ENCODE data around the gene TSC22D4. TPM values are rescaled to one million over a fixed set of nuclear protein-coding genes. Genes with fewer than 3 reads are reported as not detected.
A peak's percentile ranks its signal among the peaks of the same experiment; 100 is the strongest.
"Not testable (repeated sequence)": the region's sequence is repeated elsewhere in the genome, so short reads cannot be mapped to it uniquely, and the experiment has no call there.

The TSC22D4 gene
- total RNA-seq, 2 experiments from 2014 or later: 92.6 to 94.2 TPM

- Mint-ChIP-seq H3K4me3 (no peak overlapping the region), H3K9me3 (no peaks in the 10 kb centered on the region), H3K4me1 (ENCODE audit: low read depth) (peaks cover 5% of the 10 kb centered on the region), H3K36me3 (ENCODE audit: low read depth) (peaks cover 14% of the 10 kb centered on the region), H3K27ac (peak overlapping the region; percentile 57), H3K27me3 (no peaks in the 10 kb centered on the region)
- DNase-seq (no peak), ATAC-seq (no peak)
- ChIA-PET CTCF (interaction anchor here (0.8 to 1.6 kb wide), 3 partner anchors 9 to 95 kb away, joined by 3 to 7 read pairs (median 5); no protein-coding TSS in a partner anchor), POLR2A (interaction anchor here (1.3 to 1.6 kb wide), 3 partner anchors 13 to 21 kb away, joined by 3 to 4 read pairs (median 3); no protein-coding TSS in a partner anchor)
- no peak for TF ChIP-seq CTCF (IDR thresholded peaks at IDR 0.05)
- intact Hi-C loops (cut with micrococcal nuclease): no loop called here
These were observed 14.2 kb downstream of the TSC22D4 start for GRCh38 chr7:100464791-100465190.

GRCh38 chr7:100464210-100464660, 14.8 kb downstream of the TSC22D4 start, which contains the start of gene SPACDR:
TSS of gene SPACDR (minus strand) at chr7:100464260. CDS start at chr7:100464025, 235 bp downstream.
- intact Hi-C loops (cut with micrococcal nuclease): no loop called here
- CTCF ChIA-PET: interaction anchor here (0.6 to 1.2 kb wide), 3 partner anchors 13 to 96 kb away, joined by 3 to 4 read pairs (median 3); no protein-coding TSS in a partner anchor
- peaks cover 13% of the 10 kb centered on the region for H3K36me3 Mint-ChIP-seq (ENCODE audit: low read depth)
- no peak within 1 kb of the TSS for H3K4me3 Mint-ChIP-seq
- peaks cover 2% of the 10 kb centered on the region for H3K4me1 Mint-ChIP-seq (ENCODE audit: low read depth)
- DNase-seq (no peak), ATAC-seq (no peak)
- peak within 1 kb of the TSS; percentile 57 for H3K27ac Mint-ChIP-seq
- POLR2A ChIA-PET: interaction anchor here (0.9 to 1.4 kb wide), 2 partner anchors 20 to 84 kb away, joined by 3 read pairs; no protein-coding TSS in a partner anchor
- no peaks in the 10 kb centered on the region for H3K27me3 Mint-ChIP-seq
- no peak for TF ChIP-seq CTCF (IDR thresholded peaks at IDR 0.05)
- no peaks in the 10 kb centered on the region for H3K9me3 Mint-ChIP-seq

- H3K36me3 Mint-ChIP-seq (ENCODE audit: low read depth): peaks cover 2% of the 10 kb centered on the region
- ATAC-seq: no peak
- CTCF ChIA-PET: interaction anchor here (1.0 kb wide), 1 partner anchor 249 kb away, joined by 3 read pairs; the partner anchor contains the start of gene POP7
- H3K4me1 Mint-ChIP-seq (ENCODE audit: low read depth): peaks cover 14% of the 10 kb centered on the region
- POLR2A ChIA-PET: interaction anchor here (0.7 kb wide), 1 partner anchor 10 kb away, joined by 3 read pairs; no protein-coding TSS in a partner anchor
- DNase-seq: no peak
- no peaks in the 10 kb centered on the region for H3K27me3 Mint-ChIP-seq
- no peak overlapping the region for H3K4me3 Mint-ChIP-seq
- no peak overlapping the region for H3K27ac Mint-ChIP-seq
- TF ChIP-seq CTCF (IDR thresholded peaks at IDR 0.05): no peak
- intact Hi-C loops (cut with micrococcal nuclease): no loop called here
- no peaks in the 10 kb centered on the region for H3K9me3 Mint-ChIP-seq
These were observed 22.0 kb downstream of the TSC22D4 start for GRCh38 chr7:100457033-100457432.

- Mint-ChIP-seq H3K36me3 (ENCODE audit: low read depth) (peaks cover 2% of the 10 kb centered on the region), H3K4me1 (ENCODE audit: low read depth) (peaks cover 14% of the 10 kb centered on the region), H3K27ac (no peak overlapping the region), H3K9me3 (no peaks in the 10 kb centered on the region), H3K27me3 (no peaks in the 10 kb centered on the region), H3K4me3 (no peak overlapping the region)
- ChIA-PET CTCF (interaction anchor here (1.0 kb wide), 1 partner anchor 249 kb away, joined by 3 read pairs; the partner anchor contains the start of gene POP7), POLR2A (no interaction called here)
- no peak for ATAC-seq
- intact Hi-C loops (cut with micrococcal nuclease): no loop called here
- no peak for TF ChIP-seq CTCF (IDR thresholded peaks at IDR 0.05)
- no peak for DNase-seq
These were observed 22.5 kb downstream of the TSC22D4 start for GRCh38 chr7:100456562-100456961.

GRCh38 chr7:100455206-100455605, 23.8 kb downstream of the TSC22D4 start:
- ATAC-seq: no peak
- H3K36me3 Mint-ChIP-seq (ENCODE audit: low read depth): peaks cover 2% of the 10 kb centered on the region

GRCh38 chr7:100453854-100454253, 25.2 kb downstream of the TSC22D4 start:
- POLR2A ChIA-PET: interaction anchor here (1.0 to 3.3 kb wide), 3 partner anchors 9 to 24 kb away, joined by 3 to 12 read pairs (median 3); partner anchors contain the start of genes MEPCE and PPP1R35
- not testable (repeated sequence) for H3K4me3 Mint-ChIP-seq
- peaks cover 21% of the 10 kb centered on the region for H3K4me1 Mint-ChIP-seq (ENCODE audit: low read depth)

More at GRCh38 chr7:100455206-100455605, 23.8 kb downstream of the TSC22D4 start:
- no peak for TF ChIP-seq CTCF (IDR thresholded peaks at IDR 0.05)
- Mint-ChIP-seq H3K4me3 (no peak overlapping the region), H3K9me3 (no peaks in the 10 kb centered on the region), H3K4me1 (ENCODE audit: low read depth) (peaks cover 18% of the 10 kb centered on the region), H3K27ac (no peak overlapping the region), H3K27me3 (no peaks in the 10 kb centered on the region)
- CTCF ChIA-PET: interaction anchor here (1.1 to 3.5 kb wide), 9 partner anchors 10 to 131 kb away, joined by 3 to 20 read pairs (median 4); partner anchors contain the start of genes FBXO24 and LRCH4
- DNase-seq: no peak
- intact Hi-C loops (cut with micrococcal nuclease): no loop called here
- POLR2A ChIA-PET: interaction anchor here (0.6 to 3.3 kb wide), 6 partner anchors 8 to 162 kb away, joined by 3 to 12 read pairs (median 4); partner anchors contain the start of gene PPP1R35

More at GRCh38 chr7:100453854-100454253, 25.2 kb downstream of the TSC22D4 start:
- intact Hi-C loops (cut with micrococcal nuclease); H3K27ac Mint-ChIP-seq; H3K36me3 Mint-ChIP-seq (ENCODE audit: low read depth); ATAC-seq; H3K9me3 Mint-ChIP-seq; H3K27me3 Mint-ChIP-seq; DNase-seq: not testable (repeated sequence)
- CTCF ChIA-PET: interaction anchor here (1.0 to 3.5 kb wide), 6 partner anchors 10 to 398 kb away, joined by 3 to 20 read pairs (median 8); partner anchors contain the start of genes FBXO24, LRCH4 and SLC12A9

All from activated CD8-positive, alpha-beta T cell treated with anti-CD3 and anti-CD28 coated beads for 36 hours (primary cell).